IMR-90 (cell line): ENCODE results near the gene METTL14.

Experiments used
- CEBPB ChIP-seq: IDR thresholded peaks from 2 replicates; pipeline ENCODE4 v1.6.1; 2012; ENCODE audit warnings: low read depth, low read length, improper control_type of control experiment
- CHD1 ChIP-seq: IDR thresholded peaks from 2 replicates; pipeline ENCODE4 v1.6.1; 2012; ENCODE audit warnings: low read depth, low read length, improper control_type of control experiment
- MXI1 ChIP-seq: IDR thresholded peaks from 2 replicates; pipeline ENCODE4 v1.6.1; 2012; ENCODE audit warnings: low read depth, mild to moderate bottlenecking, low read length, moderate library complexity, borderline replicate concordance
- NFE2L2 ChIP-seq: fragments of 150-350 bp; IDR thresholded peaks from 2 replicates; pipeline ENCODE4 v1.6.1; 2016; ENCODE audit warnings: low read depth, mild to moderate bottlenecking, low read length
- POLR2A ChIP-seq: IDR thresholded peaks from 2 replicates; pipeline ENCODE4 v1.6.1; 2012; ENCODE audit warnings: mild to moderate bottlenecking, low read depth, low read length
- RCOR1 ChIP-seq: IDR thresholded peaks from 2 replicates; pipeline ENCODE4 v1.6.1; 2012; ENCODE audit warnings: mild to moderate bottlenecking, low read length, improper control_type of control experiment; ENCODE audit not compliant: insufficient replicate concordance
- RFX5 ChIP-seq: IDR thresholded peaks from 2 replicates; pipeline ENCODE4 v1.8.0; 2012; ENCODE audit warnings: low read depth, mild to moderate bottlenecking, low read length, moderate library complexity
- SMC3 ChIP-seq: fragments of 150-350 bp; IDR thresholded peaks from 2 replicates; pipeline ENCODE4 v1.6.1; 2016; ENCODE audit warnings: low read depth, mild to moderate bottlenecking, antibody characterized with exemption, low read length, moderate library complexity
- TF ChIP-seq, protein P1 (sequence below): conservative IDR thresholded peaks from 2 replicates; pipeline ENCODE4 v1.5.1; 2012; ENCODE audit warnings: mild to moderate bottlenecking, low read depth, low read length, improper control_type of control experiment
- TF ChIP-seq, protein P2 (sequence below): fragments of 150-350 bp; IDR thresholded peaks from 2 replicates; pipeline ENCODE4 v1.6.1; 2017; ENCODE audit warnings: mild to moderate bottlenecking, antibody characterized with exemption, low read length, low read depth

DNA sequence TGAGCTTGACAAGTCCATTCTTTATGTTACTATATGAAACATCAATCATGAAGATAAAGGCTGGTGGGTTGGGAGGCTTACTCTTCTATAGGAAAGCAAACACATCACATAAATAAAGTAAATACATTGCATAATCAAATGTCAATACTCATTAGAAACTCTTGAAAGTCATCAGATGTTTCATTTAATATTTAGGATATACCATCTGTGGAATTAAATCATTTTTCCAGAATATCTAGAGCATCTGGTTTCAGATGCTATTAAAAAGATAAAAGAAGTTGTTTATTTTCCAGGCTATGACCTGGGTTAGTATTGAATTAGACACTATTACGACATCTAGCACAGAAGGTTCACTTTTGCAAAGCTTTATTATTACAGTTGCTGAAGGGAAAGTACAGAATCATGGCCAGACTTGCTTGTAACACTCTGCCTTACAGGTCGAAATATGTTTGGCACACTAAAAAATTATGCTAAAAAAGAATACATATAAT lies 72.6 kb downstream of the METTL14 start:
- TF ChIP-seq, protein P1, sequence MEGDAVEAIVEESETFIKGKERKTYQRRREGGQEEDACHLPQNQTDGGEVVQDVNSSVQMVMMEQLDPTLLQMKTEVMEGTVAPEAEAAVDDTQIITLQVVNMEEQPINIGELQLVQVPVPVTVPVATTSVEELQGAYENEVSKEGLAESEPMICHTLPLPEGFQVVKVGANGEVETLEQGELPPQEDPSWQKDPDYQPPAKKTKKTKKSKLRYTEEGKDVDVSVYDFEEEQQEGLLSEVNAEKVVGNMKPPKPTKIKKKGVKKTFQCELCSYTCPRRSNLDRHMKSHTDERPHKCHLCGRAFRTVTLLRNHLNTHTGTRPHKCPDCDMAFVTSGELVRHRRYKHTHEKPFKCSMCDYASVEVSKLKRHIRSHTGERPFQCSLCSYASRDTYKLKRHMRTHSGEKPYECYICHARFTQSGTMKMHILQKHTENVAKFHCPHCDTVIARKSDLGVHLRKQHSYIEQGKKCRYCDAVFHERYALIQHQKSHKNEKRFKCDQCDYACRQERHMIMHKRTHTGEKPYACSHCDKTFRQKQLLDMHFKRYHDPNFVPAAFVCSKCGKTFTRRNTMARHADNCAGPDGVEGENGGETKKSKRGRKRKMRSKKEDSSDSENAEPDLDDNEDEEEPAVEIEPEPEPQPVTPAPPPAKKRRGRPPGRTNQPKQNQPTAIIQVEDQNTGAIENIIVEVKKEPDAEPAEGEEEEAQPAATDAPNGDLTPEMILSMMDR, result no peak
- TF ChIP-seq POLR2A, result no peak
- peak; percentile 86 for TF ChIP-seq CEBPB
- no peak for TF ChIP-seq MXI1
- TF ChIP-seq, protein P2, sequence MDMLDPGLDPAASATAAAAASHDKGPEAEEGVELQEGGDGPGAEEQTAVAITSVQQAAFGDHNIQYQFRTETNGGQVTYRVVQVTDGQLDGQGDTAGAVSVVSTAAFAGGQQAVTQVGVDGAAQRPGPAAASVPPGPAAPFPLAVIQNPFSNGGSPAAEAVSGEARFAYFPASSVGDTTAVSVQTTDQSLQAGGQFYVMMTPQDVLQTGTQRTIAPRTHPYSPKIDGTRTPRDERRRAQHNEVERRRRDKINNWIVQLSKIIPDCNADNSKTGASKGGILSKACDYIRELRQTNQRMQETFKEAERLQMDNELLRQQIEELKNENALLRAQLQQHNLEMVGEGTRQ, result no peak
- TF ChIP-seq CHD1, result no peak
- no peak for TF ChIP-seq SMC3
- TF ChIP-seq NFE2L2, result no peak
- no peak for TF ChIP-seq RCOR1
- TF ChIP-seq RFX5, result no peak
